ENCODE measurements around the gene GHR. TPM values are rescaled to one million over a fixed set of nuclear protein-coding genes. Genes with fewer than 3 reads are reported as not detected.

Gene GHR
- total RNA-seq, 1 experiment from 2014 or later: 0.05 TPM

DNA sequence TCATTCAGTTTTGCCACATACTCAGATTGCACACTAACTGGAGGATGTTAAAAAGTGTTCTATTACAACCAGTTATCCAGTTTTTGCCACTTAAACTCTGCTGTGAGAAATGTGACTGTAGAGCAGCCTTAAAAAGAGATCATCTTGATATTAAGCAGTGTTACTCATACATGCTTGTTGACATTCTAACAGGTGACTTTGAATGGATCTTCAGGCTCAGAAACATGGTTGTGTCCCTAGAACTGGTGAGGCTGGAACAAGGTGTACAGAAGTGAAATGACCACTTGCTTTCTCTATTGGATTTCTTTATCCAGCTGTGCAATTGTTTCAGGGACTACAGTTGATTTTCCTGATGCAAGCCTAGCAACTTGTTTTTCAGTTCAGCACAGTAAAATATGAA, 167.3 kb downstream of the GHR start:
- TF ChIP-seq, protein P1, sequence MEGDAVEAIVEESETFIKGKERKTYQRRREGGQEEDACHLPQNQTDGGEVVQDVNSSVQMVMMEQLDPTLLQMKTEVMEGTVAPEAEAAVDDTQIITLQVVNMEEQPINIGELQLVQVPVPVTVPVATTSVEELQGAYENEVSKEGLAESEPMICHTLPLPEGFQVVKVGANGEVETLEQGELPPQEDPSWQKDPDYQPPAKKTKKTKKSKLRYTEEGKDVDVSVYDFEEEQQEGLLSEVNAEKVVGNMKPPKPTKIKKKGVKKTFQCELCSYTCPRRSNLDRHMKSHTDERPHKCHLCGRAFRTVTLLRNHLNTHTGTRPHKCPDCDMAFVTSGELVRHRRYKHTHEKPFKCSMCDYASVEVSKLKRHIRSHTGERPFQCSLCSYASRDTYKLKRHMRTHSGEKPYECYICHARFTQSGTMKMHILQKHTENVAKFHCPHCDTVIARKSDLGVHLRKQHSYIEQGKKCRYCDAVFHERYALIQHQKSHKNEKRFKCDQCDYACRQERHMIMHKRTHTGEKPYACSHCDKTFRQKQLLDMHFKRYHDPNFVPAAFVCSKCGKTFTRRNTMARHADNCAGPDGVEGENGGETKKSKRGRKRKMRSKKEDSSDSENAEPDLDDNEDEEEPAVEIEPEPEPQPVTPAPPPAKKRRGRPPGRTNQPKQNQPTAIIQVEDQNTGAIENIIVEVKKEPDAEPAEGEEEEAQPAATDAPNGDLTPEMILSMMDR (IDR thresholded peaks at IDR 0.05): no peak
- no peak for TF ChIP-seq SIN3A (IDR thresholded peaks at IDR 0.05; ENCODE audit: borderline replicate concordance, insufficient read depth, low read depth, low read length)
- no peak for TF ChIP-seq TCF7L2 (IDR thresholded peaks at IDR 0.05; ENCODE audit: low read depth, low read length)
- TF ChIP-seq, protein P2, sequence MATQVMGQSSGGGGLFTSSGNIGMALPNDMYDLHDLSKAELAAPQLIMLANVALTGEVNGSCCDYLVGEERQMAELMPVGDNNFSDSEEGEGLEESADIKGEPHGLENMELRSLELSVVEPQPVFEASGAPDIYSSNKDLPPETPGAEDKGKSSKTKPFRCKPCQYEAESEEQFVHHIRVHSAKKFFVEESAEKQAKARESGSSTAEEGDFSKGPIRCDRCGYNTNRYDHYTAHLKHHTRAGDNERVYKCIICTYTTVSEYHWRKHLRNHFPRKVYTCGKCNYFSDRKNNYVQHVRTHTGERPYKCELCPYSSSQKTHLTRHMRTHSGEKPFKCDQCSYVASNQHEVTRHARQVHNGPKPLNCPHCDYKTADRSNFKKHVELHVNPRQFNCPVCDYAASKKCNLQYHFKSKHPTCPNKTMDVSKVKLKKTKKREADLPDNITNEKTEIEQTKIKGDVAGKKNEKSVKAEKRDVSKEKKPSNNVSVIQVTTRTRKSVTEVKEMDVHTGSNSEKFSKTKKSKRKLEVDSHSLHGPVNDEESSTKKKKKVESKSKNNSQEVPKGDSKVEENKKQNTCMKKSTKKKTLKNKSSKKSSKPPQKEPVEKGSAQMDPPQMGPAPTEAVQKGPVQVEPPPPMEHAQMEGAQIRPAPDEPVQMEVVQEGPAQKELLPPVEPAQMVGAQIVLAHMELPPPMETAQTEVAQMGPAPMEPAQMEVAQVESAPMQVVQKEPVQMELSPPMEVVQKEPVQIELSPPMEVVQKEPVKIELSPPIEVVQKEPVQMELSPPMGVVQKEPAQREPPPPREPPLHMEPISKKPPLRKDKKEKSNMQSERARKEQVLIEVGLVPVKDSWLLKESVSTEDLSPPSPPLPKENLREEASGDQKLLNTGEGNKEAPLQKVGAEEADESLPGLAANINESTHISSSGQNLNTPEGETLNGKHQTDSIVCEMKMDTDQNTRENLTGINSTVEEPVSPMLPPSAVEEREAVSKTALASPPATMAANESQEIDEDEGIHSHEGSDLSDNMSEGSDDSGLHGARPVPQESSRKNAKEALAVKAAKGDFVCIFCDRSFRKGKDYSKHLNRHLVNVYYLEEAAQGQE (IDR thresholded peaks at IDR 0.05; ENCODE audit: insufficient read depth in 1 of 2, low read depth in 2 of 2, low read length in 1 of 2): no peak
- no peak for TF ChIP-seq POLR2AphosphoS5 (IDR thresholded peaks at IDR 0.05; ENCODE audit: low read depth, low read length)
- no peaks in the 10 kb centered on the region; the same call in none of the 2 replicates for H3K27me3 ChIP-seq (ENCODE audit: control insufficient read depth, insufficient read depth, low read length)
- in situ Hi-C loops (cut with HindIII; ENCODE audit: low pct_unique_long_range_greater_than_20kb, low sequenced_read_pairs) (no loop called here), intact Hi-C loops (cut with micrococcal nuclease; ENCODE audit: unreplicated experiment) (no loop called here)
- H3K9me3 ChIP-seq (ENCODE audit: control insufficient read depth, insufficient read depth, low read depth, low read length): no peaks in the 10 kb centered on the region
- no peak overlapping the region for H3K4me3 ChIP-seq (ENCODE audit: low read depth in 2 of 2, low read length in 2 of 2)
- ChIA-PET POLR2A (no interaction called here), CTCF (no interaction called here)
- BruUV-seq (replicated peaks): no TSS peak
- no peaks in the 10 kb centered on the region for H3K4me1 ChIP-seq (ENCODE audit: control insufficient read depth, insufficient read depth, low read length)
- H3K27ac ChIP-seq (ENCODE audit: low read length): no peak overlapping the region
- H3K36me3 ChIP-seq (ENCODE audit: control insufficient read depth, insufficient read depth, low read length): no peaks in the 10 kb centered on the region; the same call in 1 of the 2 replicates
- DNase-seq (ENCODE audit: low read depth, low spot score) (no peak), ATAC-seq (no peak)

DNA sequence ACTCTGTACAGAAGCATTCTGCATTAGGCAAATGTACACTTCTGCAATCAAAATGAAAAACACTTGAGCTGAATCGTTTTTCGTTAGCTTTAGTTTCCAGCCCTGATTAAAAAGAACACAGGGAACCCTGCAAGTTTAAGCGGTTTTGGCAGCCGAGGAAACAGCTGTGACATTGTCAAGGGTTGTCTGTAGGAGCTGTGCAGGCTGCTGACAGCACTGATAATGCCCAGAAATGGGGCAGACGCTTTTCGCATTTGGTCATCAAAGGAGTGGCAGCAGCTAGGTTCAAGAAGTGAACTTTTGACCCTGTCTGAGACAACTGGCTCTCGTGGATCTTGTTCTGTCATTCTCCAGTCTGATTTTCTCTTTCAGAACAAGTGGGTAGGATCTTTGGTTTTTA, 167.8 kb downstream of the GHR start:
- no peaks in the 10 kb centered on the region; the same call in 1 of the 2 replicates for H3K36me3 ChIP-seq (ENCODE audit: control insufficient read depth, insufficient read depth, low read length)
- intact Hi-C loops (cut with micrococcal nuclease; ENCODE audit: unreplicated experiment) (no loop called here), in situ Hi-C loops (cut with HindIII; ENCODE audit: low pct_unique_long_range_greater_than_20kb, low sequenced_read_pairs) (no loop called here)
- POLR2A ChIA-PET: no interaction called here
- ATAC-seq: no peak
- H3K9me3 ChIP-seq (ENCODE audit: control insufficient read depth, insufficient read depth, low read depth, low read length): no peaks in the 10 kb centered on the region
- TF ChIP-seq, protein P2 (IDR thresholded peaks at IDR 0.05; ENCODE audit: insufficient read depth in 1 of 2, low read depth in 2 of 2, low read length in 1 of 2): no peak
- TF ChIP-seq POLR2AphosphoS5 (IDR thresholded peaks at IDR 0.05; ENCODE audit: low read depth, low read length) (no peak), TCF7L2 (IDR thresholded peaks at IDR 0.05; ENCODE audit: low read depth, low read length) (no peak)
- TF ChIP-seq, protein P1 (IDR thresholded peaks at IDR 0.05): no peak
- no peak overlapping the region for H3K4me3 ChIP-seq (ENCODE audit: low read depth in 2 of 2, low read length in 2 of 2)
- no peaks in the 10 kb centered on the region for H3K4me1 ChIP-seq (ENCODE audit: control insufficient read depth, insufficient read depth, low read length)
- no TSS peak for BruUV-seq (replicated peaks)
- CTCF ChIA-PET: no interaction called here
- DNase-seq (ENCODE audit: low read depth, low spot score): no peak
- H3K27ac ChIP-seq (ENCODE audit: low read length): no peak overlapping the region
- H3K27me3 ChIP-seq (ENCODE audit: control insufficient read depth, insufficient read depth, low read length): no peaks in the 10 kb centered on the region; the same call in none of the 2 replicates

Measured in Panc1 (cell line).